Mammary epithelial cell (primary cell): ENCODE data around the gene SPATA1.

ENCODE experiments used
- EZH2 ChIP-seq: IDR thresholded peaks from 2 replicates; pipeline ENCODE4 v1.6.1; 2012; ENCODE audit warnings: low read length, inconsistent platforms, borderline replicate concordance
- TF ChIP-seq, protein P1 (sequence below), 2 donors: IDR thresholded peaks in 1 of 2; conservative IDR thresholded peaks in 1 of 2; 2 replicates each; pipeline ENCODE4 v1.5.1; 2011 to 2012; ENCODE audit warnings: inconsistent platforms in 2 of 2, low read length in 2 of 2, mild to moderate bottlenecking in 2 of 2, control low read depth in 1 of 2, low read depth in 1 of 2; ENCODE audit not compliant: insufficient read depth in 1 of 2; ENCODE audit errors: extremely low read depth in 1 of 2

DNA sequence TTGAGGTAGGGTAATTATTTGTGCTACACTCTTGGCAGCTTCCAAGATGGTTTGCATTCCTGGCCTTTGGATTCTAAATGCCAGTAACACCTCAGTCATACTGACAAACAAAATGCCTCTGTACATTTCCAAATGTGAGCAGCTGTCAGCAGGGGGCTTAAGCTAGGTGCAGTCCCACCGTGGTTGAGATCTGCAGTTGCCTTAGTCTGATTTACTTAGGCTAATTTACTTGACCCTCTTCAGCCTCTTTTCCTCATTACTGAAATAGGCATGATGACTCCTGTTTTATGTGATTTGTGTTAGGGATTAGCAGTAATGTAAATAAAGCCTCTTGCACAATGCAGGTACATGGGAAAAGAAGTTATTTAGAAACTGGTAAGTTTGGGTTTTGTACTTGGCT, 13.5 kb upstream of the SPATA1 start:
- TF ChIP-seq, protein P1, sequence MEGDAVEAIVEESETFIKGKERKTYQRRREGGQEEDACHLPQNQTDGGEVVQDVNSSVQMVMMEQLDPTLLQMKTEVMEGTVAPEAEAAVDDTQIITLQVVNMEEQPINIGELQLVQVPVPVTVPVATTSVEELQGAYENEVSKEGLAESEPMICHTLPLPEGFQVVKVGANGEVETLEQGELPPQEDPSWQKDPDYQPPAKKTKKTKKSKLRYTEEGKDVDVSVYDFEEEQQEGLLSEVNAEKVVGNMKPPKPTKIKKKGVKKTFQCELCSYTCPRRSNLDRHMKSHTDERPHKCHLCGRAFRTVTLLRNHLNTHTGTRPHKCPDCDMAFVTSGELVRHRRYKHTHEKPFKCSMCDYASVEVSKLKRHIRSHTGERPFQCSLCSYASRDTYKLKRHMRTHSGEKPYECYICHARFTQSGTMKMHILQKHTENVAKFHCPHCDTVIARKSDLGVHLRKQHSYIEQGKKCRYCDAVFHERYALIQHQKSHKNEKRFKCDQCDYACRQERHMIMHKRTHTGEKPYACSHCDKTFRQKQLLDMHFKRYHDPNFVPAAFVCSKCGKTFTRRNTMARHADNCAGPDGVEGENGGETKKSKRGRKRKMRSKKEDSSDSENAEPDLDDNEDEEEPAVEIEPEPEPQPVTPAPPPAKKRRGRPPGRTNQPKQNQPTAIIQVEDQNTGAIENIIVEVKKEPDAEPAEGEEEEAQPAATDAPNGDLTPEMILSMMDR (conservative IDR thresholded peaks at IDR 0.05 in 1 of 2, IDR thresholded peaks at IDR 0.05 in 1 of 2; ENCODE audit: extremely low read depth in 1 of 2, insufficient read depth in 1 of 2, low read depth in 1 of 2, low read length in 2 of 2): no peak
- no peak for TF ChIP-seq EZH2
